Measurements from ENCODE around the gene DCANP1.

DCANP1 gene

GRCh38 chr5:135423846-135424168 lies 23.3 kb downstream of the DCANP1 start:
- Histone ChIP-seq H3K4me1 (ENCODE audit: insufficient read depth, low read length, poor library complexity, severe bottlenecking) (peaks cover 47% of the 10 kb centered on the region), H3K4me3 (ENCODE audit: low read length, poor library complexity, severe bottlenecking) (no peak overlapping the region), H3F3A (ENCODE audit: low read depth) (no peaks in the 10 kb centered on the region), H3K4me2 (ENCODE audit: low read depth, low read length, poor library complexity, severe bottlenecking) (no peak overlapping the region), H2AFZ (ENCODE audit: low read length) (peak overlapping the region; percentile 26; the same call in 1 of the 2 replicates), H3K9me3 (ENCODE audit: insufficient read depth, low read depth, low read length) (peaks cover 19% of the 10 kb centered on the region; the same call in 1 of the 2 replicates), H4K20me1 (ENCODE audit: insufficient read depth, low read length, poor library complexity, severe bottlenecking) (no peaks in the 10 kb centered on the region), H3K27me3 (ENCODE audit: insufficient read depth, low read length, poor library complexity, severe bottlenecking) (no peaks in the 10 kb centered on the region), H3K79me2 (ENCODE audit: insufficient read depth, low read length) (peaks cover 10% of the 10 kb centered on the region), H3K9me2 (replicated peaks; ENCODE audit: low read depth, low read length) (no peaks in the 10 kb centered on the region), H3K9ac (ENCODE audit: low read depth, low read length, poor library complexity, severe bottlenecking) (no peak overlapping the region), H3K36me3 (ENCODE audit: insufficient read depth, low read length) (no peaks in the 10 kb centered on the region; the same call in 1 of the 2 replicates)
- no peak for TF ChIP-seq EZH2phosphoT487 (IDR thresholded peaks at IDR 0.05; ENCODE audit: borderline replicate concordance)

- H3K36me3 ChIP-seq (ENCODE audit: insufficient read depth, low read length), result no peaks in the 10 kb centered on the region; the same call in 1 of the 2 replicates
- H3K27me3 ChIP-seq (ENCODE audit: insufficient read depth, low read length, poor library complexity, severe bottlenecking), result no peaks in the 10 kb centered on the region
- H2AFZ ChIP-seq (ENCODE audit: low read length), result peak overlapping the region; percentile 26; the same call in 1 of the 2 replicates
- peaks cover 47% of the 10 kb centered on the region for H3K4me1 ChIP-seq (ENCODE audit: insufficient read depth, low read length, poor library complexity, severe bottlenecking)
- no peak overlapping the region for H3K4me3 ChIP-seq (ENCODE audit: low read length, poor library complexity, severe bottlenecking)
- H3K9ac ChIP-seq (ENCODE audit: low read depth, low read length, poor library complexity, severe bottlenecking), result no peak overlapping the region
- H3K4me2 ChIP-seq (ENCODE audit: low read depth, low read length, poor library complexity, severe bottlenecking), result no peak overlapping the region
- no peaks in the 10 kb centered on the region for H3K9me2 ChIP-seq (replicated peaks; ENCODE audit: low read depth, low read length)
- H4K20me1 ChIP-seq (ENCODE audit: insufficient read depth, low read length, poor library complexity, severe bottlenecking), result no peaks in the 10 kb centered on the region
- H3K79me2 ChIP-seq (ENCODE audit: insufficient read depth, low read length), result peaks cover 10% of the 10 kb centered on the region
- no peaks in the 10 kb centered on the region for H3F3A ChIP-seq (ENCODE audit: low read depth)
- peaks cover 14% of the 10 kb centered on the region; the same call in 1 of the 2 replicates for H3K9me3 ChIP-seq (ENCODE audit: insufficient read depth, low read depth, low read length)
- TF ChIP-seq CTCF (conservative IDR thresholded peaks at IDR 0.05; ENCODE audit: low read length), result no peak
- TF ChIP-seq EZH2phosphoT487 (IDR thresholded peaks at IDR 0.05; ENCODE audit: borderline replicate concordance), result no peak
Observed at GRCh38 chr5:135423146-135423845, 23.9 kb downstream of the DCANP1 start.

GRCh38 chr5:135422419-135422818 lies 24.7 kb downstream of the DCANP1 start:
- Histone ChIP-seq H3K36me3 (ENCODE audit: insufficient read depth, low read length) (no peaks in the 10 kb centered on the region; the same call in 1 of the 2 replicates), H2AFZ (ENCODE audit: low read length) (no peak overlapping the region), H3K79me2 (ENCODE audit: insufficient read depth, low read length) (peaks cover 10% of the 10 kb centered on the region), H3F3A (ENCODE audit: low read depth) (no peaks in the 10 kb centered on the region), H3K9me2 (replicated peaks; ENCODE audit: low read depth, low read length) (no peaks in the 10 kb centered on the region), H3K9ac (ENCODE audit: low read depth, low read length, poor library complexity, severe bottlenecking) (no peak overlapping the region), H3K4me1 (ENCODE audit: insufficient read depth, low read length, poor library complexity, severe bottlenecking) (peaks cover 50% of the 10 kb centered on the region), H3K4me3 (ENCODE audit: low read length, poor library complexity, severe bottlenecking) (no peak overlapping the region), H4K20me1 (ENCODE audit: insufficient read depth, low read length, poor library complexity, severe bottlenecking) (no peaks in the 10 kb centered on the region), H3K4me2 (ENCODE audit: low read depth, low read length, poor library complexity, severe bottlenecking) (no peak overlapping the region), H3K9me3 (ENCODE audit: insufficient read depth, low read depth, low read length) (peaks cover 11% of the 10 kb centered on the region; the same call in 1 of the 2 replicates), H3K27me3 (ENCODE audit: insufficient read depth, low read length, poor library complexity, severe bottlenecking) (no peaks in the 10 kb centered on the region)
- TF ChIP-seq EZH2phosphoT487 (IDR thresholded peaks at IDR 0.05; ENCODE audit: borderline replicate concordance) (no peak), CTCF (conservative IDR thresholded peaks at IDR 0.05; ENCODE audit: low read length) (no peak)

All from Loucy (cell line).